Trophoblast cell (in vitro differentiated cells and primary cell): ENCODE measurements around the gene PTPN13.

Experiments
- DNase-seq, 2 donors: peaks; one replicate each; pipeline ENCODE4 v3.0.0-alpha.2; 2016
- H2AFZ ChIP-seq: 2 replicates; pipeline ENCODE4 v1.6.1; 2013; ENCODE audit warnings: low read length, moderate library complexity, mild to moderate bottlenecking; ENCODE audit not compliant: insufficient read depth, poor library complexity
- H2AK5ac ChIP-seq: 2 replicates; pipeline ENCODE4 v1.6.1; 2013; ENCODE audit warnings: mild to moderate bottlenecking, low read length
- H2BK120ac ChIP-seq: 2 replicates; pipeline ENCODE4 v1.6.1; 2013; ENCODE audit warnings: low read length, mild to moderate bottlenecking, moderate library complexity; ENCODE audit not compliant: insufficient read depth, poor library complexity
- H2BK12ac ChIP-seq: 2 replicates; pipeline ENCODE4 v1.6.1; 2013; ENCODE audit warnings: mild to moderate bottlenecking, low read length, moderate library complexity
- H2BK5ac ChIP-seq: 2 replicates; pipeline ENCODE4 v1.6.1; 2013; ENCODE audit warnings: low read length, low read depth, moderate library complexity, mild to moderate bottlenecking; ENCODE audit not compliant: poor library complexity
- H3K14ac ChIP-seq: 2 replicates; pipeline ENCODE4 v1.6.1; 2013; ENCODE audit warnings: mild to moderate bottlenecking, low read length
- H3K18ac ChIP-seq: 2 replicates; pipeline ENCODE4 v1.6.1; 2013; ENCODE audit warnings: mild to moderate bottlenecking, low read length
- H3K23ac ChIP-seq: 2 replicates; pipeline ENCODE4 v1.6.1; 2013; ENCODE audit warnings: low read length
- H3K27ac ChIP-seq: 2 replicates; pipeline ENCODE4 v1.5.1; 2013; ENCODE audit warnings: low read depth, mild to moderate bottlenecking, inconsistent platforms, low read length, moderate library complexity
- H3K27me3 ChIP-seq: 2 replicates; pipeline ENCODE4 v1.6.1; 2013; ENCODE audit warnings: inconsistent platforms, mild to moderate bottlenecking, low read length, moderate library complexity; ENCODE audit not compliant: insufficient read depth
- H3K36me3 ChIP-seq, 2 experiments: 1 replicate in 1 of 2; 2 replicates in 1 of 2; pipeline ENCODE4 v1.6.1; 2013; ENCODE audit warnings: low read length in 2 of 2, mild to moderate bottlenecking in 2 of 2, moderate library complexity in 1 of 2; ENCODE audit not compliant: insufficient read depth in 2 of 2, control insufficient read depth in 1 of 2
- H3K4ac ChIP-seq: 2 replicates; pipeline ENCODE4 v1.6.1; 2013; ENCODE audit warnings: low read depth, mild to moderate bottlenecking, low read length, moderate library complexity
- H3K4me1 ChIP-seq, 2 experiments: 1 replicate in 1 of 2; 2 replicates in 1 of 2; pipeline ENCODE4 v1.6.1; 2013; ENCODE audit warnings: low read length in 2 of 2, mild to moderate bottlenecking in 2 of 2, moderate library complexity in 1 of 2; ENCODE audit not compliant: insufficient read depth in 2 of 2, control insufficient read depth in 1 of 2
- H3K4me2 ChIP-seq: 2 replicates; pipeline ENCODE4 v1.6.1; 2013; ENCODE audit warnings: inconsistent platforms, mild to moderate bottlenecking, low read length, moderate library complexity
- H3K4me3 ChIP-seq: 2 replicates; pipeline ENCODE4 v1.5.1; 2013; ENCODE audit warnings: mild to moderate bottlenecking, low read depth, low read length, inconsistent platforms
- H3K79me1 ChIP-seq: one replicate; pipeline ENCODE4 v1.6.1; 2013; ENCODE audit warnings: low read length
- H3K79me2 ChIP-seq: 2 replicates; pipeline ENCODE4 v1.6.1; 2013; ENCODE audit warnings: low read length, mild to moderate bottlenecking; ENCODE audit not compliant: control insufficient read depth, insufficient read depth, poor library complexity
- H3K9ac ChIP-seq: 2 replicates; pipeline ENCODE4 v1.6.1; 2013; ENCODE audit warnings: mild to moderate bottlenecking, low read length
- H3K9me3 ChIP-seq: 2 replicates; pipeline ENCODE4 v1.6.1; 2013; ENCODE audit warnings: low read depth, mild to moderate bottlenecking, control low read depth, inconsistent platforms, low read length; ENCODE audit not compliant: insufficient read depth
- H4K12ac ChIP-seq: 2 replicates; pipeline ENCODE4 v1.6.1; 2013; ENCODE audit warnings: low read depth, mild to moderate bottlenecking, low read length, moderate library complexity
- H4K8ac ChIP-seq: 2 replicates; pipeline ENCODE4 v1.6.1; 2013; ENCODE audit warnings: low read depth, mild to moderate bottlenecking, low read length, moderate library complexity
- H4K91ac ChIP-seq: one replicate; pipeline ENCODE4 v1.6.1; 2013; ENCODE audit warnings: low read depth, mild to moderate bottlenecking, low read length, moderate library complexity
- WGBS: extraction: QIAGEN DNeasy Blood & Tissue Kit; methylation state at CpG from one replicate; pipeline ENCODE4 v1.1.7; 2013; ENCODE audit warnings: missing lambda C conversion rate; ENCODE audit not compliant: insufficient read length, insufficient coverage; ENCODE audit errors: extremely low coverage; 5-methylcytosine and 5-hydroxymethylcytosine counted together

The PTPN13 gene

GRCh38 chr4:86749121-86749520, 155.0 kb downstream of the PTPN13 start:
- no peak for DNase-seq

GRCh38 chr4:86755388-86755787, 161.3 kb downstream of the PTPN13 start:
- no peak overlapping the region for H3K27ac ChIP-seq
- H3K9me3 ChIP-seq, result no peaks in the 10 kb centered on the region
- no peak overlapping the region for H3K4me2 ChIP-seq
- no peak overlapping the region for H3K4ac ChIP-seq
- H4K8ac ChIP-seq, result no peak overlapping the region
- no peak overlapping the region for H4K91ac ChIP-seq
- no peak for DNase-seq
- H3K27me3 ChIP-seq, result no peaks in the 10 kb centered on the region
- H3K23ac ChIP-seq, result no peak overlapping the region
- no peak overlapping the region for H3K9ac ChIP-seq
- no peaks in the 10 kb centered on the region for H3K4me1 ChIP-seq
- no peak overlapping the region for H2BK120ac ChIP-seq
- no peak overlapping the region for H4K12ac ChIP-seq
- no peak overlapping the region for H2AK5ac ChIP-seq
- H2BK12ac ChIP-seq, result no peak overlapping the region
- no peak overlapping the region for H3K4me3 ChIP-seq
- H3K79me2 ChIP-seq, result no peaks in the 10 kb centered on the region
- WGBS, result no CpG with 5 or more reads among the region's 2 CpGs
- H3K36me3 ChIP-seq, result peaks cover 0 to 2% of the 10 kb centered on the region in 2 experiments
- H3K18ac ChIP-seq, result no peak overlapping the region
- H2BK5ac ChIP-seq, result no peak overlapping the region
- H3K14ac ChIP-seq, result no peak overlapping the region
- H3K79me1 ChIP-seq, result no peaks in the 10 kb centered on the region
- H2AFZ ChIP-seq, result no peak overlapping the region

More at GRCh38 chr4:86749121-86749520, 155.0 kb downstream of the PTPN13 start:
- Histone ChIP-seq H3K79me1 (no peaks in the 10 kb centered on the region), H2BK12ac (no peak overlapping the region), H3K4me2 (no peak overlapping the region), H4K12ac (no peak overlapping the region), H3K9me3 (no peaks in the 10 kb centered on the region), H2BK5ac (no peak overlapping the region), H4K8ac (no peak overlapping the region), H3K9ac (no peak overlapping the region), H3K4me1 (no peaks in the 10 kb centered on the region), H2BK120ac (no peak overlapping the region), H3K23ac (no peak overlapping the region), H3K18ac (no peak overlapping the region), H3K36me3 (peaks cover 0 to 2% of the 10 kb centered on the region in 2 experiments), H2AFZ (no peak overlapping the region), H3K79me2 (no peaks in the 10 kb centered on the region), H3K27ac (no peak overlapping the region), H2AK5ac (no peak overlapping the region), H3K4me3 (no peak overlapping the region), H3K14ac (no peak overlapping the region), H3K4ac (no peak overlapping the region), H4K91ac (no peak overlapping the region), H3K27me3 (no peaks in the 10 kb centered on the region)

DNA sequence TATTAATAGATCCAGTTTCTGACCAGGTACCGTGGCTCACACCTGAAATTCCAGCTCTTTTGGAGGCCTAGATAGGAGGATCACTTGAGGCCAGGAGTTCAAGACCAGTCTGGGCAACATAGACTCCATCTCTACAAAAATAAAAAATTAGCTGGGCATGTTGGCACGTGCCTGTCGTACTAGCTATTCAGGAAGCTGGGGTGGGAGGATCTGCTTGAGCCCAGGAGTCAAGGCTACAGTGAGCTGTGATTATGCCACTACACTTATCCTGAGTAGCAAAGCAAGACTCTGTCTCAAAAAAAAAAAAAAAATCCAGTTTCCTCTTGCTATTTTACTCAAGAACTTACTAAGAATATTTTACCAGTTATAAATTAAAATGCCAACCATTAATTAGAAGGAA, 163.4 kb downstream of the PTPN13 start:
- Histone ChIP-seq H3K23ac (no peak overlapping the region), H3K4me3 (no peak overlapping the region), H3K36me3 (peaks cover 0 to 2% of the 10 kb centered on the region in 2 experiments), H3K4me1 (no peaks in the 10 kb centered on the region), H3K4ac (no peak overlapping the region), H3K18ac (no peak overlapping the region), H3K79me2 (no peaks in the 10 kb centered on the region), H2BK12ac (no peak overlapping the region), H2BK5ac (no peak overlapping the region), H3K9me3 (no peaks in the 10 kb centered on the region), H3K14ac (no peak overlapping the region), H3K27ac (no peak overlapping the region), H2BK120ac (no peak overlapping the region), H2AFZ (no peak overlapping the region), H4K12ac (no peak overlapping the region), H3K79me1 (no peaks in the 10 kb centered on the region), H3K4me2 (no peak overlapping the region), H3K9ac (no peak overlapping the region), H4K8ac (no peak overlapping the region), H2AK5ac (no peak overlapping the region), H3K27me3 (no peaks in the 10 kb centered on the region), H4K91ac (no peak overlapping the region)
- DNase-seq, result no peak
- WGBS, result no CpG with 5 or more reads among the region's 3 CpGs

GRCh38 chr4:86759298-86759697, 165.2 kb downstream of the PTPN13 start:
- Histone ChIP-seq H3K36me3 (peaks cover 2% of the 10 kb centered on the region in 2 experiments), H3K4me1 (no peaks in the 10 kb centered on the region), H4K12ac (no peak overlapping the region), H2AK5ac (no peak overlapping the region), H3K27ac (no peak overlapping the region), H3K4ac (no peak overlapping the region), H2AFZ (no peak overlapping the region), H4K91ac (no peak overlapping the region), H3K4me3 (no peak overlapping the region), H3K79me1 (no peaks in the 10 kb centered on the region), H3K4me2 (no peak overlapping the region), H3K23ac (peak overlapping the region; percentile 15), H3K9ac (no peak overlapping the region), H2BK12ac (no peak overlapping the region), H4K8ac (no peak overlapping the region), H3K27me3 (no peaks in the 10 kb centered on the region), H3K18ac (no peak overlapping the region), H3K9me3 (no peaks in the 10 kb centered on the region), H2BK120ac (no peak overlapping the region), H3K79me2 (no peaks in the 10 kb centered on the region), H2BK5ac (no peak overlapping the region), H3K14ac (no peak overlapping the region)
- no peak for DNase-seq
- no CpG with 5 or more reads among the region's 3 CpGs for WGBS
